HG02870 (cell line): Measurements from ENCODE around the gene GRM2.

Source experiments
- ATAC-seq: cut with Tn5 transposase; IDR thresholded peaks from one replicate; pipeline ENCODE4 v1.9.1; 2021; ENCODE audit warnings: mild to moderate bottlenecking, moderate library complexity; ENCODE audit not compliant: unreplicated experiment

GRM2 gene

GRCh38 chr3:51680196-51680595, 26.7 kb upstream of the GRM2 start:
- no peak for ATAC-seq

GRCh38 chr3:51680663-51681230, 26.1 kb upstream of the GRM2 start:
- no peak for ATAC-seq

GRCh38 chr3:51681453-51681852, 25.4 kb upstream of the GRM2 start:
- ATAC-seq, result no peak

GRCh38 chr3:51682079-51682478, 24.8 kb upstream of the GRM2 start:
- ATAC-seq, result peak; percentile 90

- ATAC-seq, result no peak
Observed at GRCh38 chr3:51682526-51682925, 24.3 kb upstream of the GRM2 start.

- ATAC-seq, result no peak
Observed at GRCh38 chr3:51683566-51683965, 23.3 kb upstream of the GRM2 start.

- ATAC-seq, result no peak
Observed at GRCh38 chr3:51684971-51685751, 21.7 kb upstream of the GRM2 start.

- ATAC-seq, result no peak
Observed at GRCh38 chr3:51686056-51686455, 20.8 kb upstream of the GRM2 start.

GRCh38 chr3:51686512-51687215, 20.2 kb upstream of the GRM2 start:
- ATAC-seq, result no peak

GRCh38 chr3:51687431-51688205, 19.2 kb upstream of the GRM2 start:
- ATAC-seq, result no peak

GRCh38 chr3:51688206-51688600, 18.7 kb upstream of the GRM2 start:
- ATAC-seq, result no peak

GRCh38 chr3:51691021-51691420, 15.8 kb upstream of the GRM2 start:
- ATAC-seq, result no peak

GRCh38 chr3:51691949-51692348, 14.9 kb upstream of the GRM2 start:
- ATAC-seq, result no peak

- ATAC-seq, result no peak
Observed at GRCh38 chr3:51692980-51693395, 13.9 kb upstream of the GRM2 start.

GRCh38 chr3:51696954-51697353, 9.9 kb upstream of the GRM2 start:
- ATAC-seq, result no peak

GRCh38 chr3:51698209-51698608, 8.7 kb upstream of the GRM2 start:
- ATAC-seq, result no peak

GRCh38 chr3:51700403-51700802, 6.5 kb upstream of the GRM2 start:
- no peak for ATAC-seq

- no peak for ATAC-seq
Observed at GRCh38 chr3:51702156-51702555, 4.7 kb upstream of the GRM2 start.

- no peak for ATAC-seq
Observed at GRCh38 chr3:51703068-51703760, 3.7 kb upstream of the GRM2 start.

GRCh38 chr3:51703761-51704510, 2.9 kb upstream of the GRM2 start:
- no peak for ATAC-seq
